Middle frontal gyrus (tissue), 1 donor: ENCODE measurements around the gene ZC3H4.

Source experiments
- DNase-seq: peaks from one replicate; pipeline ENCODE4 v3.0.0-alpha.2; 2015; ENCODE audit warnings: low spot score; ENCODE audit errors: extremely low spot score

The ZC3H4 gene

GRCh38 chr19:47133021-47133471 is 19.5 kb upstream of the ZC3H4 start:
- no peak for DNase-seq

GRCh38 chr19:47132194-47132852 is 18.7 kb upstream of the ZC3H4 start:
- no peak for DNase-seq

- peak; percentile 85 for DNase-seq
Observed at GRCh38 chr19:47130589-47131227, 17.1 kb upstream of the ZC3H4 start, which contains the start of gene SAE1. TSS of gene SAE1 (plus strand) at chr19:47130835. CDS start at chr19:47130931, 96 bp downstream.

- no peak for DNase-seq
Observed at GRCh38 chr19:47130120-47130588, 16.6 kb upstream of the ZC3H4 start.

- no peak for DNase-seq
Observed at GRCh38 chr19:47129579-47129978, 16.0 kb upstream of the ZC3H4 start.

GRCh38 chr19:47125669-47125938 is 12.0 kb upstream of the ZC3H4 start:
- no peak for DNase-seq

- peak; percentile 69 for DNase-seq
Observed at GRCh38 chr19:47124937-47125668, 11.5 kb upstream of the ZC3H4 start.

- no peak for DNase-seq
Observed at GRCh38 chr19:47123406-47123805, 9.8 kb upstream of the ZC3H4 start.

- DNase-seq: no peak
Observed at GRCh38 chr19:47122359-47123335, 9.1 kb upstream of the ZC3H4 start.

- no peak for DNase-seq
Observed at GRCh38 chr19:47120470-47121067, 7.0 kb upstream of the ZC3H4 start.

- DNase-seq: no peak
Observed at GRCh38 chr19:47113850-47114651, 475 bp upstream of the ZC3H4 start.

- peak; percentile 50 for DNase-seq
Observed at GRCh38 chr19:47112166-47112996, 1.2 kb downstream of the ZC3H4 start.

GRCh38 chr19:47111682-47112165 is 1.9 kb downstream of the ZC3H4 start:
- no peak for DNase-seq

GRCh38 chr19:47111006-47111621 is 2.5 kb downstream of the ZC3H4 start:
- DNase-seq: no peak

GRCh38 chr19:47110521-47111005 is 3.0 kb downstream of the ZC3H4 start:
- DNase-seq: no peak

GRCh38 chr19:47109541-47110375 is 3.8 kb downstream of the ZC3H4 start:
- no peak for DNase-seq

GRCh38 chr19:47109177-47109540 is 4.4 kb downstream of the ZC3H4 start:
- no peak for DNase-seq
